H9 (cell line): ENCODE data around the gene NRGN. TPM values are rescaled to one million over a fixed set of nuclear protein-coding genes. Genes with fewer than 3 reads are reported as not detected.

Source experiments
- DNase-seq: peaks from one replicate; pipeline ENCODE4 v3.0.0-alpha.2; 2017
- H2AFZ ChIP-seq: one replicate; pipeline ENCODE4 v1.6.1; 2013; ENCODE audit warnings: mild to moderate bottlenecking, low read length, control low read depth, moderate library complexity
- H2AK5ac ChIP-seq: 2 replicates; pipeline ENCODE4 v1.6.1; 2013; ENCODE audit warnings: low read length, control low read depth, mixed read lengths; ENCODE audit not compliant: insufficient read length
- H2BK120ac ChIP-seq: one replicate; pipeline ENCODE4 v1.6.1; 2013; ENCODE audit warnings: low read depth, mild to moderate bottlenecking, low read length, control low read depth, inconsistent platforms; ENCODE audit not compliant: poor library complexity, severe bottlenecking
- H2BK12ac ChIP-seq: 2 replicates; pipeline ENCODE4 v1.6.1; 2013; ENCODE audit warnings: low read length, control low read depth, mixed read lengths, low read depth; ENCODE audit not compliant: insufficient read length
- H2BK15ac ChIP-seq: 2 replicates; pipeline ENCODE4 v1.6.1; 2013; ENCODE audit warnings: low read depth, low read length, control low read depth
- H2BK20ac ChIP-seq: one replicate; pipeline ENCODE4 v1.6.1; 2013; ENCODE audit warnings: low read depth, mild to moderate bottlenecking, low read length, control low read depth, inconsistent platforms; ENCODE audit not compliant: poor library complexity, severe bottlenecking
- H2BK5ac ChIP-seq: 2 replicates; pipeline ENCODE4 v1.6.1; 2013; ENCODE audit warnings: low read length, control low read depth, mixed read lengths; ENCODE audit not compliant: insufficient read length
- H3K14ac ChIP-seq: 2 replicates; pipeline ENCODE4 v1.6.1; 2013; ENCODE audit warnings: low read length, control low read depth; ENCODE audit not compliant: insufficient read depth
- H3K18ac ChIP-seq: 2 replicates; pipeline ENCODE4 v1.6.1; 2013; ENCODE audit warnings: low read depth, mild to moderate bottlenecking, mixed read lengths, low read length, control low read depth; ENCODE audit not compliant: insufficient read length
- H3K23ac ChIP-seq: 2 replicates; pipeline ENCODE4 v1.6.1; 2013; ENCODE audit warnings: low read length, control low read depth, mixed read lengths, low read depth; ENCODE audit not compliant: insufficient read length
- H3K23me2 ChIP-seq: 2 replicates; pipeline ENCODE4 v1.6.1; 2013; ENCODE audit warnings: low read depth, mild to moderate bottlenecking, mixed read lengths, low read length, control low read depth; ENCODE audit not compliant: insufficient read length, poor library complexity, severe bottlenecking
- H3K27ac ChIP-seq: 2 replicates; pipeline ENCODE4 v1.5.1; 2013; ENCODE audit warnings: low read length, control low read depth, mixed read lengths, low read depth; ENCODE audit not compliant: insufficient read length
- H3K27me3 ChIP-seq: 2 replicates; pipeline ENCODE4 v1.6.1; 2013; ENCODE audit warnings: low read length, control low read depth, inconsistent platforms; ENCODE audit not compliant: insufficient read depth
- H3K4ac ChIP-seq: 2 replicates; pipeline ENCODE4 v1.6.1; 2013; ENCODE audit warnings: low read depth, mild to moderate bottlenecking, control low read depth, inconsistent platforms, low read length, moderate library complexity
- H3K4me1 ChIP-seq: 2 replicates; pipeline ENCODE4 v1.6.1; 2013; ENCODE audit warnings: low read length, control low read depth, inconsistent platforms; ENCODE audit not compliant: insufficient read depth
- H3K4me2 ChIP-seq: 2 replicates; pipeline ENCODE4 v1.6.1; 2013; ENCODE audit warnings: low read length, control low read depth, mixed read lengths; ENCODE audit not compliant: insufficient read length, insufficient read depth
- H3K56ac ChIP-seq: 2 replicates; pipeline ENCODE4 v1.6.1; 2013; ENCODE audit warnings: low read depth, mild to moderate bottlenecking, mixed read lengths, low read length, control low read depth; ENCODE audit not compliant: insufficient read length
- H3K79me1 ChIP-seq: 2 replicates; pipeline ENCODE4 v1.6.1; 2013; ENCODE audit warnings: low read depth, mild to moderate bottlenecking, moderate library complexity, low read length, control low read depth, inconsistent platforms; ENCODE audit not compliant: insufficient read depth, poor library complexity, severe bottlenecking
- H3K79me2 ChIP-seq: 2 replicates; pipeline ENCODE4 v1.6.1; 2013; ENCODE audit warnings: low read length, control low read depth, inconsistent platforms; ENCODE audit not compliant: insufficient read depth
- H3K9ac ChIP-seq: 2 replicates; pipeline ENCODE4 v1.6.1; 2013; ENCODE audit warnings: low read length, control low read depth, mixed read lengths; ENCODE audit not compliant: insufficient read length; ENCODE audit errors: extremely low read depth
- H3K9me3 ChIP-seq: one replicate; pipeline ENCODE4 v1.6.1; 2013; ENCODE audit warnings: low read depth, low read length, inconsistent platforms; ENCODE audit not compliant: control insufficient read depth
- H3T11ph ChIP-seq: one replicate; pipeline ENCODE4 v1.6.1; 2013; ENCODE audit warnings: mild to moderate bottlenecking, low read length, control low read depth, inconsistent platforms
- H4K20me1 ChIP-seq: one replicate; pipeline ENCODE4 v1.6.1; 2013; ENCODE audit not compliant: control insufficient read depth, insufficient read length, insufficient read depth
- H4K5ac ChIP-seq: 2 replicates; pipeline ENCODE4 v1.6.1; 2013; ENCODE audit warnings: low read depth, mild to moderate bottlenecking, mixed read lengths, low read length, control low read depth; ENCODE audit not compliant: insufficient read length
- H4K8ac ChIP-seq: replicated peaks from 2 replicates; pipeline ENCODE4 v1.6.1; 2013; ENCODE audit warnings: low read length, control low read depth, mixed read lengths, low read depth; ENCODE audit not compliant: insufficient read length
- H4K91ac ChIP-seq: 2 replicates; pipeline ENCODE4 v1.6.1; 2013; ENCODE audit warnings: low read depth, mild to moderate bottlenecking, moderate library complexity, mixed read lengths, low read length, control low read depth; ENCODE audit not compliant: insufficient read length
- H3K27ac Mint-ChIP-seq, 3 experiments: 2 replicates in 2 of 3; 3 replicates in 1 of 3; pipeline ENCODE4 v1.8.0; 2020 to 2021; ENCODE audit warnings: mixed read lengths in 3 of 3, mild to moderate bottlenecking in 1 of 3, moderate library complexity in 1 of 3
- H3K27me3 Mint-ChIP-seq: 2 replicates; pipeline ENCODE4 v1.8.0; 2021; ENCODE audit warnings: low read depth, mild to moderate bottlenecking, moderate library complexity, mixed read lengths
- H3K36me3 Mint-ChIP-seq, 3 experiments: 2 replicates in 2 of 3; 3 replicates in 1 of 3; pipeline ENCODE4 v1.8.0; 2020 to 2021; ENCODE audit warnings: low read depth in 3 of 3, mixed read lengths in 3 of 3; ENCODE audit not compliant: insufficient read depth in 1 of 3
- H3K4me1 Mint-ChIP-seq, 2 experiments: 2 replicates each; pipeline ENCODE4 v1.8.0; 2020; ENCODE audit warnings: mixed read lengths in 2 of 2
- H3K4me3 Mint-ChIP-seq, 2 experiments: 2 replicates in 1 of 2; 3 replicates in 1 of 2; pipeline ENCODE4 v1.8.0; 2020 to 2021; ENCODE audit warnings: mild to moderate bottlenecking in 2 of 2, mixed read lengths in 2 of 2, moderate library complexity in 1 of 2
- H3K9me3 Mint-ChIP-seq, 2 experiments: 2 replicates in 1 of 2; 3 replicates in 1 of 2; pipeline ENCODE4 v1.8.0; 2020; ENCODE audit warnings: mild to moderate bottlenecking in 2 of 2, mixed read lengths in 2 of 2, moderate library complexity in 1 of 2
- CTCF ChIP-seq: fragments of 200-600 bp; sonication (generic); conservative IDR thresholded peaks from 3 replicates; pipeline ENCODE4 v1.8.0; 2021; ENCODE audit warnings: antibody characterized with exemption, mild to moderate bottlenecking
- whole genome bisulfite sequencing: extraction: QIAGEN DNeasy Blood & Tissue Kit; methylation state at CpG from one replicate; pipeline ENCODE4 v1.1.7; 2013; ENCODE audit warnings: missing lambda C conversion rate, low lambda C conversion rate, mixed read lengths; ENCODE audit not compliant: insufficient read length; ENCODE audit errors: extremely low coverage; 5-methylcytosine and 5-hydroxymethylcytosine counted together
- total RNA-seq: library from RNA; stranded (reverse); gene quantifications from 2 replicates; pipeline ENCODE4 v1.2.1, GENCODE V29; 2021

Gene NRGN
- total RNA-seq, 1 experiment from 2014 or later = 6.4 TPM

- Mint-ChIP-seq H3K9me3 (peaks cover 3 to 7% of the 10 kb centered on the region in 2 experiments; a peak in 2 of 5 replicates), H3K4me3 (no peak overlapping the region; a peak in 1 of 5 replicates), H3K36me3 (no peaks in the 10 kb centered on the region; a peak in 2 of 7 replicates), H3K27ac (no peak overlapping the region), H3K27me3 (peaks cover 82% of the 10 kb centered on the region), H3K4me1 (peaks cover 21 to 42% of the 10 kb centered on the region in 2 experiments)
- no peak overlapping the region for H2BK5ac ChIP-seq
- no peaks in the 10 kb centered on the region for H3K79me1 ChIP-seq
- no peaks in the 10 kb centered on the region for H4K20me1 ChIP-seq
- no peak overlapping the region for H3T11ph ChIP-seq
- H4K8ac ChIP-seq = no peak overlapping the region
- no peaks in the 10 kb centered on the region for H3K79me2 ChIP-seq
- H3K18ac ChIP-seq = no peak overlapping the region
- DNase-seq = no peak
- no CpG with 5 or more reads among the region's 7 CpGs for WGBS
- no peak overlapping the region for H2AK5ac ChIP-seq
- no peak overlapping the region; the same call in 1 of the 2 replicates for H3K14ac ChIP-seq
- H3K4me2 ChIP-seq = no peak overlapping the region
- H3K4ac ChIP-seq = no peak overlapping the region
- no peak overlapping the region for H3K56ac ChIP-seq
- no peak overlapping the region for H4K5ac ChIP-seq
- peaks cover 3% of the 10 kb centered on the region; the same call in 1 of the 2 replicates for H3K4me1 ChIP-seq
- H3K23me2 ChIP-seq = peaks cover 22% of the 10 kb centered on the region
- no peak overlapping the region for H3K23ac ChIP-seq
- H3K9ac ChIP-seq = no peak overlapping the region
- H2BK20ac ChIP-seq = no peak overlapping the region
- no peak overlapping the region for H4K91ac ChIP-seq
- no peak overlapping the region for H2AFZ ChIP-seq
- no peak overlapping the region for H2BK15ac ChIP-seq
- peaks cover 88% of the 10 kb centered on the region for H3K27me3 ChIP-seq
- H3K9me3 ChIP-seq = no peaks in the 10 kb centered on the region
- no peak overlapping the region for H2BK12ac ChIP-seq
- H2BK120ac ChIP-seq = no peak overlapping the region
- no peak for TF ChIP-seq CTCF
- no peak overlapping the region for H3K27ac ChIP-seq
Measured at GRCh38 chr11:124748100-124748418, 8.3 kb downstream of the NRGN start.
